UCSD-AML1 (cell line): ENCODE results near the gene CYP26C1.
A peak's percentile ranks its signal among the peaks of the same experiment; 100 is the strongest.

ENCODE experiments used
- DNase-seq: peaks from one replicate; lab custom pipeline; 2025; ENCODE audit not compliant: unreplicated experiment; lab: John Stamatoyannopoulos, UW

CYP26C1 gene

DNA sequence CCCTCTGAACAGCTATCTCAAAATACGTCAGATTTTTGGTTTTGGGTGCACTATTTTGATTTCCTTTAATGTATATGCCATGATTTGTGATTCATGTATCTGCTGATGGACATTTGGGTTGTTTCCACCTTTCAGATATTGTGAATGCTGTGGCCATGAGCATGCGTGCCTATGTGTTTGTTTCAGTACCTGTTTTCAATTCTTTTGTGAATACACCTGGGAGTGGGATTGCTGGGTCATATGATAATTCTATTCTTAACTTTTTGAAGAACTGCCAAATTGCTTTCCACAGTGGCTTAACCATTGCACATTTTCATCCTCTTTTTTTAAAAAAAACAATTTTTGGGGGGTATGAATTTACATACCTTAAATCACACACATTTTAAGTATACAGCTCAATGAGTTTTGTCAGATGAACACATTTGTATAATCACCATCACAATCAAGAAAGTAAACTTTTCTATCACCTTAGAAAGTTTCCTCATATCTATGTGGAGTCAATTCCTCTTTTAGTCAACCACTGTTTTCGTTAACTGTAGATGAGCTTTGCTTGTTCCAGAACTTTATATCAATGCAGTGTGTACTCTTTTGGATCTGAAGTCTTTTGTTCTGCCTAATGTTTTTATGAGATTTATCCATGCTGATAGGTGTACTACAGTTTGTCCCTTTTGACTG, 50.0 kb downstream of the CYP26C1 start:
- DNase-seq, result no peak

DNA sequence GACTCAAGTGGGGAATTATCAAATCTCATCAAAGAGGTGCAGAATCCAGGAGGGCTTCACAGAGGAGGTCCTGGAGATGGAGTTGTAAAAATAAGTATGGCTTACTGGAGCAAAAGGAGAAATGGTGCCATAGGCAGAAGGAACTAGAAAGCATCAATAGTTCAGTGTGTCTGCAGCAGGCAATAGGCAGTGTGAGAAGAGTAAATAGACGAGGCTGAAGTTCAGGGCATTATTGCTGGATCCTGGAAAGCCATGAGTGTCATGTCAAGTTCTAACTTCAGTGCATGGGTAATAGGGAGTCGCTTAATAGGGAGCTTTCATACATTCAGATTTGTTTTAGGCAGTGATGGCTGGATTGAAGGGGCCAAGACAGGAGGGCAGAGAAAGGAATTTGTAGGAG, 52.4 kb downstream of the CYP26C1 start:
- no peak for DNase-seq

DNA sequence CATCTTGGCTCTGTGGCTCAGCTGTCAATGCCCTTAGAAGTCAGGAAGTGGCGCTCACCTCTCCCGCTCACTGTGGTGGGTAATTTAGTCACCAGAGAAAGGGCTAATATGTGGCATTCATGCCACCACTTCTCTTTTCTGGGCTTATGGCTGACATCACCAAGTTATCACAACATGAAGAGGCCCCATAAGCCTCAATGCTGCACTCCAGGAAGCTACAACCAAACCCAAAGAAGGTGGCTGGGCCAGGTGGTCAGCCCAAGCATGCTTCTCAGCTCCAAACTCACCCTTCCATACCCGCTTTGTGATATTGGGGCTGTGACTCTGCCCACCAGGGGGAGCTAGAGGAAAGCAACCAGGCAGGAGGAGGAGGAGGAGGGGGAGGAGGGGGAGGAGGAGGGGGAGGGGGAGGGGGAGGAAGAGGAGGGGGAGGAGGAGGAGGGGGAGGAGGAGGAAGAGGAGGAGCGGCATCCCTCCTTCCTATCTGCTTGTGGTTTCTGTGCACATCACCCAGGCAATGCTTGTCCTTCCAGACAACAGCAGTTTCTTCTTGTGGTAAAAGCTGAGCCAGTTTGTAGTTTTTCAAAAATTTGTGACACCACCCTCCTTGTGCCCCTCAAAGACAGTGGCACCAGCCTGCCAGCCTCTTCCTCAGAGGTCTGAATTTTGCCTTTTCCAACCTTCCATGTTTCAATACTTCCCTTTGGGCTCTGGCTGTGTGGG, 55.2 kb downstream of the CYP26C1 start:
- DNase-seq, result peak; percentile 74
